Mesenchymal stem cell (in vitro differentiated cells and primary cell): ENCODE measurements around the gene KIF24.

Source experiments
- DNase-seq: peaks from one replicate; pipeline ENCODE4 v3.0.0-alpha.2; 2013
- H2AFZ ChIP-seq: one replicate; pipeline ENCODE4 v1.6.1; 2013; ENCODE audit warnings: low read depth, mild to moderate bottlenecking, control low read depth, inconsistent platforms, low read length, moderate library complexity
- H2AK5ac ChIP-seq: 2 replicates; pipeline ENCODE4 v1.6.1; 2013; ENCODE audit warnings: low read length, moderate library complexity, mild to moderate bottlenecking, inconsistent platforms; ENCODE audit not compliant: severe bottlenecking
- H2BK120ac ChIP-seq: one replicate; pipeline ENCODE4 v1.6.1; 2013; ENCODE audit warnings: low read depth, mild to moderate bottlenecking, inconsistent platforms, low read length, moderate library complexity
- H2BK12ac ChIP-seq, 2 experiments: one replicate each; pipeline ENCODE4 v1.6.1; 2013; ENCODE audit warnings: inconsistent platforms in 2 of 2, low read length in 2 of 2, mild to moderate bottlenecking in 2 of 2, moderate library complexity in 2 of 2, control low read depth in 1 of 2
- H2BK15ac ChIP-seq: one replicate; pipeline ENCODE4 v1.6.1; 2013; ENCODE audit warnings: mild to moderate bottlenecking, low read depth, inconsistent platforms; ENCODE audit not compliant: poor library complexity, severe bottlenecking
- H2BK5ac ChIP-seq: 2 replicates; pipeline ENCODE4 v1.6.1; 2013; ENCODE audit warnings: low read depth, mild to moderate bottlenecking, low read length, control low read depth, inconsistent platforms; ENCODE audit not compliant: poor library complexity, severe bottlenecking
- H3K14ac ChIP-seq, 2 experiments: one replicate each; pipeline ENCODE4 v1.6.1; 2013; ENCODE audit warnings: inconsistent platforms in 2 of 2, low read length in 2 of 2, control low read depth in 1 of 2, mild to moderate bottlenecking in 1 of 2, moderate library complexity in 1 of 2
- H3K18ac ChIP-seq, 2 experiments: one replicate each; pipeline ENCODE4 v1.6.1; 2013; ENCODE audit warnings: inconsistent platforms in 2 of 2, low read length in 2 of 2, control low read depth in 1 of 2, low read depth in 1 of 2, mild to moderate bottlenecking in 1 of 2
- H3K23ac ChIP-seq, 2 experiments: one replicate each; pipeline ENCODE4 v1.6.1; 2013; ENCODE audit warnings: inconsistent platforms in 2 of 2, low read length in 2 of 2, mild to moderate bottlenecking in 2 of 2, moderate library complexity in 2 of 2, control low read depth in 1 of 2
- H3K27ac ChIP-seq: 2 replicates; pipeline ENCODE4 v1.5.1; 2013; ENCODE audit warnings: mild to moderate bottlenecking, moderate library complexity, low read length, control low read depth, inconsistent platforms; ENCODE audit not compliant: poor library complexity, severe bottlenecking
- H3K27me3 ChIP-seq, 2 experiments: 2 replicates each; pipeline versions ENCODE4 v1.6.1 to v1.7.0; 2013; ENCODE audit warnings: low read length in 2 of 2, mild to moderate bottlenecking in 2 of 2, moderate library complexity in 2 of 2, control low read depth in 1 of 2, inconsistent platforms in 1 of 2; ENCODE audit not compliant: control insufficient read depth in 1 of 2, insufficient read depth in 1 of 2
- H3K36me3 ChIP-seq, 2 experiments: 2 replicates each; pipeline versions ENCODE4 v1.6.1 to v1.7.0; 2013; ENCODE audit warnings: low read length in 2 of 2, control low read depth in 1 of 2, inconsistent platforms in 1 of 2, low read depth in 1 of 2, mild to moderate bottlenecking in 1 of 2; ENCODE audit not compliant: insufficient read depth in 2 of 2, control insufficient read depth in 1 of 2
- H3K4ac ChIP-seq, 2 experiments: one replicate each; pipeline ENCODE4 v1.6.1; 2013; ENCODE audit warnings: inconsistent platforms in 2 of 2, low read length in 2 of 2, mild to moderate bottlenecking in 2 of 2, moderate library complexity in 2 of 2, control low read depth in 1 of 2, low read depth in 1 of 2
- H3K4me1 ChIP-seq: 2 replicates; pipeline ENCODE4 v1.6.1; 2013; ENCODE audit warnings: low read depth, low read length, control low read depth; ENCODE audit not compliant: control insufficient read depth, insufficient read depth
- H3K4me2 ChIP-seq: 2 replicates; pipeline ENCODE4 v1.6.1; 2013; ENCODE audit warnings: low read length, mild to moderate bottlenecking, inconsistent platforms; ENCODE audit not compliant: poor library complexity, severe bottlenecking
- H3K4me3 ChIP-seq, 2 experiments: 2 replicates each; pipeline versions ENCODE4 v1.5.1 to v1.7.0; 2013; ENCODE audit warnings: low read length in 2 of 2, mild to moderate bottlenecking in 2 of 2, control low read depth in 1 of 2, low read depth in 1 of 2; ENCODE audit not compliant: insufficient read depth in 1 of 2
- H3K79me1 ChIP-seq: replicated peaks from 2 replicates; pipeline ENCODE4 v1.6.1; 2013; ENCODE audit warnings: mild to moderate bottlenecking, control low read depth, low read length, inconsistent platforms; ENCODE audit not compliant: poor library complexity, severe bottlenecking
- H3K9ac ChIP-seq: 2 replicates; pipeline ENCODE4 v1.7.0; 2013; ENCODE audit warnings: mild to moderate bottlenecking, low read length, moderate library complexity
- H3K9me3 ChIP-seq: 2 replicates; pipeline ENCODE4 v1.7.0; 2013; ENCODE audit warnings: mild to moderate bottlenecking, low read length; ENCODE audit not compliant: control insufficient read depth
- H4K8ac ChIP-seq: one replicate; pipeline ENCODE4 v1.6.1; 2013; ENCODE audit warnings: inconsistent platforms, mild to moderate bottlenecking, low read length, moderate library complexity
- H4K91ac ChIP-seq: one replicate; pipeline ENCODE4 v1.6.1; 2013; ENCODE audit warnings: mild to moderate bottlenecking, low read length, inconsistent platforms
- WGBS: methylation state at CpG from one replicate; pipeline ENCODE4 v1.1.7; 2013; ENCODE audit warnings: mixed read lengths; 5-methylcytosine and 5-hydroxymethylcytosine counted together

Gene KIF24

GRCh38 chr9:34374339-34374738 lies 45.3 kb upstream of the KIF24 start:
- Histone ChIP-seq H2AFZ (no peak overlapping the region), H4K91ac (no peak overlapping the region), H3K27ac (no peak overlapping the region), H3K4ac (no peak overlapping the region), H3K23ac (no peak overlapping the region), H3K9ac (no peak overlapping the region), H3K36me3 (peaks cover 0 to 21% of the 10 kb centered on the region in 2 experiments), H2BK12ac (no peak overlapping the region), H3K14ac (no peak overlapping the region), H2BK120ac (no peak overlapping the region), H3K4me1 (peaks cover 12% of the 10 kb centered on the region), H3K9me3 (no peaks in the 10 kb centered on the region), H4K8ac (no peak overlapping the region), H3K4me2 (no peak overlapping the region), H2BK15ac (no peak overlapping the region), H3K18ac (no peak overlapping the region), H3K4me3 (no peak overlapping the region), H2AK5ac (no peak overlapping the region), H3K79me1 (no peaks in the 10 kb centered on the region), H2BK5ac (no peak overlapping the region), H3K27me3 (peaks cover 0 to 42% of the 10 kb centered on the region in 2 experiments)
- WGBS = 84% methylated on average over 3 of the region's 3 CpGs
- DNase-seq = no peak

- Histone ChIP-seq H3K4ac (no peak overlapping the region), H3K79me1 (no peaks in the 10 kb centered on the region), H3K4me1 (peaks cover 12% of the 10 kb centered on the region), H3K23ac (no peak overlapping the region), H2BK120ac (no peak overlapping the region), H2BK5ac (no peak overlapping the region), H3K4me3 (no peak overlapping the region), H3K36me3 (peaks cover 0 to 21% of the 10 kb centered on the region in 2 experiments), H2BK15ac (no peak overlapping the region), H3K4me2 (no peak overlapping the region), H4K8ac (no peak overlapping the region), H3K27ac (no peak overlapping the region), H3K9me3 (no peaks in the 10 kb centered on the region), H4K91ac (no peak overlapping the region), H2AFZ (no peak overlapping the region), H3K9ac (no peak overlapping the region), H3K27me3 (peaks cover 0 to 42% of the 10 kb centered on the region in 2 experiments), H2BK12ac (no peak overlapping the region), H3K14ac (no peak overlapping the region), H2AK5ac (no peak overlapping the region), H3K18ac (no peak overlapping the region)
- 98% methylated on average over 2 of the region's 2 CpGs for WGBS
- no peak for DNase-seq
These were observed 44.7 kb upstream of the KIF24 start for GRCh38 chr9:34373749-34374148.

GRCh38 chr9:34372467-34373011 lies 43.5 kb upstream of the KIF24 start:
- Histone ChIP-seq H3K4me2 (no peak overlapping the region), H3K14ac (no peak overlapping the region), H3K18ac (no peak overlapping the region), H3K4me1 (peaks cover 12% of the 10 kb centered on the region), H3K79me1 (no peaks in the 10 kb centered on the region), H4K8ac (peak overlapping the region; percentile 6), H3K27me3 (peaks cover 0 to 39% of the 10 kb centered on the region in 2 experiments), H2BK120ac (no peak overlapping the region), H2BK12ac (no peak overlapping the region), H3K9me3 (no peaks in the 10 kb centered on the region), H3K36me3 (peaks cover 0 to 21% of the 10 kb centered on the region in 2 experiments), H3K4me3 (no peak overlapping the region), H2AK5ac (no peak overlapping the region), H4K91ac (peak overlapping the region; percentile 53), H2AFZ (no peak overlapping the region), H2BK15ac (no peak overlapping the region), H3K9ac (no peak overlapping the region), H3K23ac (no peak overlapping the region), H3K27ac (no peak overlapping the region), H2BK5ac (no peak overlapping the region), H3K4ac (no peak overlapping the region)
- 93% methylated on average over 41 of the region's 41 CpGs for WGBS
- no peak for DNase-seq

GRCh38 chr9:34371886-34372466 lies 42.9 kb upstream of the KIF24 start:
- Histone ChIP-seq H4K91ac (peak overlapping the region; percentile 53), H3K4me2 (no peak overlapping the region), H2BK120ac (no peak overlapping the region), H2BK15ac (no peak overlapping the region), H3K27ac (no peak overlapping the region), H3K18ac (no peak overlapping the region), H3K14ac (no peak overlapping the region), H3K4me1 (peaks cover 7% of the 10 kb centered on the region), H2BK5ac (no peak overlapping the region), H2BK12ac (no peak overlapping the region), H3K9me3 (no peaks in the 10 kb centered on the region), H3K4ac (no peak overlapping the region), H2AFZ (no peak overlapping the region), H3K79me1 (no peaks in the 10 kb centered on the region), H2AK5ac (no peak overlapping the region), H3K36me3 (peaks cover 0 to 21% of the 10 kb centered on the region in 2 experiments), H3K4me3 (no peak overlapping the region), H3K9ac (no peak overlapping the region), H4K8ac (peak overlapping the region; percentile 6), H3K27me3 (peaks cover 0 to 39% of the 10 kb centered on the region in 2 experiments), H3K23ac (no peak overlapping the region)
- DNase-seq = no peak
- 98% methylated on average over 60 of the region's 60 CpGs for WGBS
